Superior temporal gyrus (tissue), 1 donor: ENCODE measurements around the gene DUSP8.

Source experiments
- DNase-seq: peaks from one replicate; pipeline ENCODE4 v3.0.0-alpha.2; 2016; ENCODE audit errors: extremely low spot score

The DUSP8 gene

GRCh38 chr11:1532606-1533341, 39.3 kb downstream of the DUSP8 start:
- DNase-seq = no peak

- no peak for DNase-seq
Observed at GRCh38 chr11:1532014-1532586, 40.0 kb downstream of the DUSP8 start.

GRCh38 chr11:1531449-1532013, 40.5 kb downstream of the DUSP8 start:
- DNase-seq = no peak

GRCh38 chr11:1530686-1531448, 41.2 kb downstream of the DUSP8 start:
- no peak for DNase-seq

GRCh38 chr11:1529774-1530173, 42.3 kb downstream of the DUSP8 start:
- DNase-seq = no peak

- no peak for DNase-seq
Observed at GRCh38 chr11:1529286-1529685, 42.8 kb downstream of the DUSP8 start.

- DNase-seq = no peak
Observed at GRCh38 chr11:1528710-1529109, 43.4 kb downstream of the DUSP8 start.

GRCh38 chr11:1526785-1527184, 45.3 kb downstream of the DUSP8 start:
- DNase-seq = no peak

- DNase-seq = no peak
Observed at GRCh38 chr11:1523779-1524178, 48.3 kb downstream of the DUSP8 start.

- DNase-seq = no peak
Observed at GRCh38 chr11:1523077-1523476, 49.0 kb downstream of the DUSP8 start.

GRCh38 chr11:1522081-1522424, 50.0 kb downstream of the DUSP8 start:
- DNase-seq = no peak

- no peak for DNase-seq
Observed at GRCh38 chr11:1521382-1522080, 50.5 kb downstream of the DUSP8 start.

- no peak for DNase-seq
Observed at GRCh38 chr11:1520663-1521267, 51.3 kb downstream of the DUSP8 start.

GRCh38 chr11:1520209-1520662, 51.8 kb downstream of the DUSP8 start:
- no peak for DNase-seq

- DNase-seq = no peak
Observed at GRCh38 chr11:1519028-1520010, 52.8 kb downstream of the DUSP8 start.

GRCh38 chr11:1518301-1518700, 53.8 kb downstream of the DUSP8 start:
- no peak for DNase-seq

- no peak for DNase-seq
Observed at GRCh38 chr11:1517117-1518005, 54.7 kb downstream of the DUSP8 start.

- no peak for DNase-seq
Observed at GRCh38 chr11:1516273-1517067, 55.6 kb downstream of the DUSP8 start.
